ENCODE measurements around the gene PPM1L.

Gene PPM1L

GRCh38 chr3:160935413-160936095 is 179.5 kb downstream of the PPM1L start:
- Histone ChIP-seq H3K27ac (replicated peaks) (no peak overlapping the region), H3K27me3 (ENCODE audit: insufficient read depth, poor library complexity, severe bottlenecking) (no peaks in the 10 kb centered on the region), H3K4me3 (replicated peaks; ENCODE audit: insufficient read depth, low read length) (no peak overlapping the region)
- no peak for TF ChIP-seq GABPA (IDR thresholded peaks at IDR 0.05; ENCODE audit: low read depth)
- TF ChIP-seq CTCF (IDR thresholded peaks at IDR 0.05; ENCODE audit: insufficient read depth, low read length) = no peak
- no peak for TF ChIP-seq REST (IDR thresholded peaks at IDR 0.05; ENCODE audit: insufficient replicate concordance, low read depth)
- TF ChIP-seq SPI1 (IDR thresholded peaks at IDR 0.05; ENCODE audit: borderline replicate concordance, low read depth) = no peak
- no peak for TF ChIP-seq POLR2AphosphoS5 (IDR thresholded peaks at IDR 0.05; ENCODE audit: low read depth)
- DNase-seq (ENCODE audit: low read depth in 1 of 2, low spot score in 1 of 2) = no peak

GRCh38 chr3:160941885-160942494 is 186.0 kb downstream of the PPM1L start:
- no peak overlapping the region for H3K4me3 ChIP-seq (replicated peaks; ENCODE audit: insufficient read depth, low read length)
- H3K27me3 ChIP-seq (ENCODE audit: insufficient read depth, poor library complexity, severe bottlenecking) = no peaks in the 10 kb centered on the region
- TF ChIP-seq POLR2AphosphoS5 (IDR thresholded peaks at IDR 0.05; ENCODE audit: low read depth) = no peak
- TF ChIP-seq CTCF (IDR thresholded peaks at IDR 0.05; ENCODE audit: insufficient read depth, low read length) = peak; percentile 56
- no peak overlapping the region for H3K27ac ChIP-seq (replicated peaks)
- DNase-seq (ENCODE audit: low read depth in 1 of 2, low spot score in 1 of 2) = peak in 1 of 2 experiments; percentile 62

GRCh38 chr3:160943996-160944395 is 188.0 kb downstream of the PPM1L start:
- TF ChIP-seq SPI1 (IDR thresholded peaks at IDR 0.05; ENCODE audit: borderline replicate concordance, low read depth) (no peak), POLR2AphosphoS5 (IDR thresholded peaks at IDR 0.05; ENCODE audit: low read depth) (no peak), CTCF (IDR thresholded peaks at IDR 0.05; ENCODE audit: insufficient read depth, low read length) (no peak), GABPA (IDR thresholded peaks at IDR 0.05; ENCODE audit: low read depth) (no peak), REST (IDR thresholded peaks at IDR 0.05; ENCODE audit: insufficient replicate concordance, low read depth) (no peak)
- Histone ChIP-seq H3K4me3 (replicated peaks; ENCODE audit: insufficient read depth, low read length) (no peak overlapping the region), H3K27ac (replicated peaks) (no peak overlapping the region), H3K27me3 (ENCODE audit: insufficient read depth, poor library complexity, severe bottlenecking) (no peaks in the 10 kb centered on the region)
- no peak for DNase-seq (ENCODE audit: low read depth in 1 of 2, low spot score in 1 of 2)
